H1 (cell line): ENCODE measurements around the gene SEH1L. TPM values are rescaled to one million over a fixed set of nuclear protein-coding genes. Genes with fewer than 3 reads are reported as not detected.

Experiments
- CTCF ChIA-PET: fragments of 300-600 bp; sonication (Branson Sonifier 250); formaldehyde crosslinking; loops from one replicate; lab custom pipeline; 2021; ENCODE audit not compliant: partially characterized antibody; lab: Charles Lee
- POLR2A ChIA-PET: fragments of 300-600 bp; sonication (Branson Sonifier 250); formaldehyde crosslinking; loops from one replicate; lab custom pipeline; 2021; ENCODE audit warnings: inconsistent platforms; ENCODE audit not compliant: partially characterized antibody; lab: Charles Lee
- DNase-seq, 2 experiments: peaks; one replicate each; pipeline versions ENCODE4 v3.0.0 to v3.0.0-alpha.2; 2010 to 2022; ENCODE audit warnings: low spot score in 2 of 2, low read depth in 1 of 2, mixed read lengths in 1 of 2
- FAIRE-seq: peaks from 2 replicates; lab custom pipeline; 2011; peaks lifted over from hg19 to GRCh38; lab: Jason Lieb, UNC
- H2AFZ ChIP-seq: 2 replicates; pipeline ENCODE4 v1.8.1; 2012; ENCODE audit warnings: low read length, inconsistent platforms
- H2AK5ac ChIP-seq: 2 replicates; pipeline ENCODE4 v1.6.1; 2013; ENCODE audit warnings: low read depth, low read length
- H2BK120ac ChIP-seq: replicated peaks from 2 replicates; pipeline ENCODE3; 2013; ENCODE audit warnings: low read depth, low read length, inconsistent platforms
- H2BK12ac ChIP-seq: 2 replicates; pipeline ENCODE4 v1.6.1; 2013; ENCODE audit warnings: low read depth, low read length
- H2BK15ac ChIP-seq: 2 replicates; pipeline ENCODE4 v1.6.1; 2013; ENCODE audit warnings: low read length
- H2BK20ac ChIP-seq: 2 replicates; pipeline ENCODE4 v1.6.1; 2013; ENCODE audit warnings: low read length
- H2BK5ac ChIP-seq: 2 replicates; pipeline ENCODE4 v1.6.1; 2013; ENCODE audit warnings: low read depth, low read length
- H3K14ac ChIP-seq: 2 replicates; pipeline ENCODE4 v1.6.1; 2013; ENCODE audit warnings: inconsistent platforms; ENCODE audit not compliant: insufficient read length
- H3K18ac ChIP-seq: 2 replicates; pipeline ENCODE4 v1.6.1; 2013; ENCODE audit warnings: low read length; ENCODE audit errors: extremely low read depth
- H3K23ac ChIP-seq: 2 replicates; pipeline ENCODE4 v1.6.1; 2013; ENCODE audit warnings: inconsistent platforms; ENCODE audit not compliant: insufficient read length
- H3K23me2 ChIP-seq: 2 replicates; pipeline ENCODE4 v1.6.1; 2013; ENCODE audit warnings: low read depth, low read length
- H3K27ac ChIP-seq: 2 replicates; pipeline ENCODE4 v1.6.1; 2011; ENCODE audit warnings: low read depth, low read length, inconsistent platforms
- H3K27me3 ChIP-seq, 4 experiments: replicated peaks in 1 of 4; 1 replicate in 1 of 4; 2 replicates in 3 of 4; pipeline versions ENCODE4 v1.6.1 to v1.8.1; 2011 to 2013; ENCODE audit warnings: low read length in 3 of 4, mild to moderate bottlenecking in 3 of 4, inconsistent platforms in 2 of 4, mixed read lengths in 2 of 4, moderate library complexity in 1 of 4; ENCODE audit not compliant: control insufficient read depth in 3 of 4, insufficient read depth in 3 of 4; ENCODE audit errors: extremely low read depth in 1 of 4
- H3K36me3 ChIP-seq, 4 experiments: 2 replicates each; pipeline versions ENCODE4 v1.6.1 to v1.8.1; 2011 to 2013; ENCODE audit warnings: mild to moderate bottlenecking in 4 of 4, low read length in 3 of 4, moderate library complexity in 2 of 4, control low read depth in 1 of 4, inconsistent platforms in 1 of 4; ENCODE audit not compliant: insufficient read depth in 4 of 4, control insufficient read depth in 2 of 4
- H3K4ac ChIP-seq: replicated peaks from 2 replicates; pipeline ENCODE3; 2013; ENCODE audit warnings: low read length, low read depth, mixed read lengths, inconsistent platforms; ENCODE audit not compliant: insufficient read length
- H3K4me1 ChIP-seq, 4 experiments: replicated peaks in 1 of 4; 1 replicate in 1 of 4; 2 replicates in 3 of 4; pipeline versions ENCODE4 v1.6.1 to v1.8.1; 2011 to 2013; ENCODE audit warnings: low read length in 3 of 4, inconsistent platforms in 2 of 4, mixed read lengths in 1 of 4; ENCODE audit not compliant: insufficient read depth in 4 of 4, control insufficient read depth in 3 of 4
- H3K4me2 ChIP-seq, 2 experiments: 2 replicates each; pipeline versions ENCODE4 v1.6.1 to v1.8.1; 2011 to 2013; ENCODE audit warnings: low read depth in 2 of 2, low read length in 2 of 2, control low read depth in 1 of 2, inconsistent platforms in 1 of 2, mild to moderate bottlenecking in 1 of 2; ENCODE audit not compliant: insufficient read depth in 1 of 2
- H3K4me3 ChIP-seq, 4 experiments: fragments of 200-600, 300-600 bp in 1 of 4; sonication (generic), shearing (Covaris generic), sonication (Bioruptor Twin) in 1 of 4; 2 replicates each; pipeline versions ENCODE4 v1.5.1 to v1.8.1; 2011 to 2016; ENCODE audit warnings: low read length in 4 of 4, low read depth in 3 of 4, control low read depth in 2 of 4, inconsistent platforms in 2 of 4, mild to moderate bottlenecking in 2 of 4, mixed read lengths in 1 of 4, moderate library complexity in 1 of 4; ENCODE audit not compliant: insufficient read depth in 2 of 4; ENCODE audit errors: extremely low read depth in 1 of 4
- H3K56ac ChIP-seq: replicated peaks from 2 replicates; pipeline ENCODE3; 2013; ENCODE audit warnings: low read depth, mild to moderate bottlenecking, mixed read lengths, low read length, inconsistent platforms; ENCODE audit not compliant: insufficient read length
- H3K79me1 ChIP-seq: 2 replicates; pipeline ENCODE4 v1.6.1; 2013; ENCODE audit warnings: low read depth, low read length, control low read depth
- H3K79me2 ChIP-seq, 2 experiments: 2 replicates each; pipeline versions ENCODE4 v1.6.1 to v1.8.1; 2012 to 2013; ENCODE audit warnings: low read length in 2 of 2, mild to moderate bottlenecking in 2 of 2, inconsistent platforms in 1 of 2; ENCODE audit not compliant: insufficient read depth in 2 of 2, control insufficient read depth in 1 of 2
- H3K9ac ChIP-seq, 4 experiments: replicated peaks in 1 of 4; 1 replicate in 1 of 4; 2 replicates in 3 of 4; pipeline versions ENCODE4 v1.6.1 to v1.8.1; 2011 to 2013; ENCODE audit warnings: low read depth in 3 of 4, low read length in 3 of 4, control low read depth in 2 of 4, mild to moderate bottlenecking in 2 of 4, moderate library complexity in 2 of 4, inconsistent platforms in 1 of 4; ENCODE audit errors: extremely low read depth in 1 of 4
- H3K9me3 ChIP-seq, 2 experiments: 2 replicates each; pipeline versions ENCODE4 v1.6.1 to v1.8.1; 2012 to 2013; ENCODE audit warnings: mild to moderate bottlenecking in 2 of 2, moderate library complexity in 2 of 2, control low read depth in 1 of 2, inconsistent platforms in 1 of 2, low read depth in 1 of 2, low read length in 1 of 2, mixed read lengths in 1 of 2; ENCODE audit not compliant: insufficient read depth in 2 of 2
- H4K20me1 ChIP-seq, 2 experiments: replicated peaks in 1 of 2; 2 replicates each; pipeline versions ENCODE3 to v1.8.1; 2011 to 2013; ENCODE audit warnings: inconsistent platforms in 2 of 2, low read length in 2 of 2, mild to moderate bottlenecking in 1 of 2; ENCODE audit not compliant: insufficient read depth in 2 of 2, control insufficient read depth in 1 of 2
- H4K5ac ChIP-seq: 2 replicates; pipeline ENCODE4 v1.6.1; 2013; ENCODE audit warnings: low read length, low read depth, mixed read lengths, inconsistent platforms; ENCODE audit not compliant: insufficient read length
- H4K8ac ChIP-seq: 2 replicates; pipeline ENCODE4 v1.8.0; 2013; ENCODE audit warnings: mild to moderate bottlenecking, moderate library complexity, low read length, inconsistent platforms; ENCODE audit not compliant: insufficient read depth; ENCODE audit errors: extremely low read depth
- H4K91ac ChIP-seq: replicated peaks from 2 replicates; pipeline ENCODE3; 2013; ENCODE audit warnings: low read length, mixed read lengths, inconsistent platforms; ENCODE audit not compliant: insufficient read length
- BRCA1 ChIP-seq: IDR thresholded peaks from 2 replicates; pipeline ENCODE4 v1.6.1; 2012; ENCODE audit warnings: low read depth, low read length, improper control_type of control experiment
- CHD1 ChIP-seq: IDR thresholded peaks from 2 replicates; pipeline ENCODE4 v1.6.1; 2012; ENCODE audit warnings: low read depth, low read length, improper control_type of control experiment
- CHD2 ChIP-seq: IDR thresholded peaks from 2 replicates; pipeline ENCODE4 v1.6.1; 2012; ENCODE audit warnings: low read length, improper control_type of control experiment
- CREB1 ChIP-seq: IDR thresholded peaks from 2 replicates; pipeline ENCODE4 v1.6.1; 2012; ENCODE audit warnings: inconsistent platforms
- FOSL1 ChIP-seq: IDR thresholded peaks from 2 replicates; pipeline ENCODE4 v1.6.1; 2011; ENCODE audit warnings: mild to moderate bottlenecking, low read depth, low read length, moderate library complexity; ENCODE audit not compliant: insufficient read depth
- GABPA ChIP-seq: IDR thresholded peaks from 2 replicates; pipeline ENCODE4 v1.6.1; 2011; ENCODE audit warnings: mild to moderate bottlenecking, low read length, moderate library complexity, borderline replicate concordance; ENCODE audit not compliant: insufficient read depth
- HDAC6 ChIP-seq: IDR thresholded peaks from one replicate; pipeline ENCODE4 v1.7.1; 2012; ENCODE audit warnings: low read depth, mild to moderate bottlenecking, inconsistent platforms, low read length, moderate library complexity
- KDM4A ChIP-seq: IDR thresholded peaks from one replicate; pipeline ENCODE4 v1.7.1; 2012; ENCODE audit warnings: low read depth, mild to moderate bottlenecking, moderate library complexity, low read length, inconsistent platforms; ENCODE audit not compliant: severe bottlenecking
- NRF1 ChIP-seq: IDR thresholded peaks from 2 replicates; pipeline ENCODE4 v1.6.1; 2011; ENCODE audit warnings: mild to moderate bottlenecking, low read depth, low read length, improper control_type of control experiment
- RBBP5 ChIP-seq: IDR thresholded peaks from 2 replicates; pipeline ENCODE4 v1.7.1; 2012; ENCODE audit warnings: low read depth, mild to moderate bottlenecking, inconsistent platforms, low read length, moderate library complexity, borderline replicate concordance
- SIX5 ChIP-seq: IDR thresholded peaks from 2 replicates; pipeline ENCODE4 v1.6.1; 2011; ENCODE audit warnings: mild to moderate bottlenecking, low read depth, low read length
- SP4 ChIP-seq: IDR thresholded peaks from 2 replicates; pipeline ENCODE4 v1.6.1; 2012; ENCODE audit warnings: low read length, inconsistent platforms
- SRF ChIP-seq: IDR thresholded peaks from 2 replicates; pipeline ENCODE4 v1.6.1; 2011; ENCODE audit warnings: mild to moderate bottlenecking, low read depth, low read length, moderate library complexity
- WGBS, 2 experiments: shearing (Covaris generic) in 1 of 2; methylation state at CpG; one replicate each; pipeline versions ENCODE4 v1.1.6 to v1.1.7; 2013 to 2015; ENCODE audit warnings: low lambda C conversion rate in 2 of 2, mixed read lengths in 2 of 2, inconsistent platforms in 1 of 2, low coverage in 1 of 2, missing lambda C conversion rate in 1 of 2; ENCODE audit not compliant: insufficient replicate concordance in 2 of 2, insufficient coverage in 1 of 2, insufficient read length in 1 of 2; ENCODE audit errors: extremely low coverage in 1 of 2, missing lambda C conversion rate in 1 of 2; 5-methylcytosine and 5-hydroxymethylcytosine counted together
- polyA plus RNA-seq, 7 experiments: library from polyadenylated mRNA; depleted of rRNA in 3 of 7; stranded (reverse) in 5 of 7; unstranded in 2 of 7; fragments of >200 nt in 5 of 7; fragments of 200-250 nt in 2 of 7; gene quantifications; 1 replicate in 5 of 7; 2 replicates in 1 of 7; 4 replicates in 1 of 7; pipeline versions ENCODE4 v1.2.1 to v1.2.3, GENCODE V29; 2011 to 2013; ENCODE audit warnings: missing spikeins in 2 of 7, mixed read lengths in 2 of 7
- total RNA-seq: library from RNA; stranded (reverse); fragmentation: NEBNext Ultra II Directional; extraction: Animal tissue kit (Norgen Biotek cat#: 25700); gene quantifications from 2 replicates; pipeline ENCODE4 v1.2.1, GENCODE V29; 2021
- TF ChIP-seq, protein P1 (sequence below): IDR thresholded peaks from 2 replicates; pipeline ENCODE4 v1.6.1; 2011; ENCODE audit warnings: low read depth, mild to moderate bottlenecking, low read length; ENCODE audit not compliant: insufficient read depth
- TF ChIP-seq, protein P2 (sequence below): IDR thresholded peaks from 2 replicates; pipeline ENCODE4 v1.6.1; 2012; ENCODE audit warnings: inconsistent platforms

Gene SEH1L
- total and polyA plus RNA-seq, 2 of the 8 experiments (the other 6 are each of a cell fraction or from before 2014, with no cell fraction given), result 41.7 to 96.7 TPM

DNA sequence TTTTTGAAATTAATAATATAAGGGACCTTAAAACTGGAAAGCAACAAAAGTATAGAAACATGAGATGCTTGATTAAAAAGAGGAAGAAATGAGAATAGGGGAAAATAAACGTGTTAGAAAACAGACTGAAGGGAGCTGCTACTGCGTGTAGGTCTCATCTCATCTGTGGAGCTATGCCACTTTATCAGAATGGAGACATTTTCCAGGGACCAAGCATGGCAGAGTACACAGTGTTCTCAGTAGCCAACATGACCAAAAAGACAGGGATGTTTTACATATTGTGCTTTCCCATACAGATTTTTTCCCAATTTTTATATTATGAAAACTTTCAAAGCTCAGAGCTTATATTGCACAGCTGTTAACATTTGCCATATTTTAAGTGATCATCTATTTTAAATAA lies 66.4 kb downstream of the SEH1L start:
- no peak overlapping the region for H2BK12ac ChIP-seq
- no peaks in the 10 kb centered on the region for H3K79me2 ChIP-seq
- no peak for FAIRE-seq
- no peak overlapping the region for H3K27ac ChIP-seq
- H3K4me2 ChIP-seq, result no peak overlapping the region
- ChIA-PET POLR2A (interaction anchor here (1.2 to 1.3 kb wide), 2 partner anchors 10 to 23 kb away, joined by 3 to 5 read pairs; partner anchors contain the start of gene CEP192), CTCF (interaction anchor here (0.7 to 1.4 kb wide), 2 partner anchors 128 to 912 kb away, joined by 3 to 4 read pairs; no protein-coding TSS in a partner anchor)
- no peaks in the 10 kb centered on the region for H3K27me3 ChIP-seq
- H3K79me1 ChIP-seq, result no peaks in the 10 kb centered on the region
- H3K4ac ChIP-seq, result no peak overlapping the region
- H4K20me1 ChIP-seq, result peaks cover 0 to 4% of the 10 kb centered on the region in 2 experiments
- no peak overlapping the region for H2AK5ac ChIP-seq
- no peak overlapping the region for H4K8ac ChIP-seq
- H3K4me3 ChIP-seq, result no peak overlapping the region
- H3K14ac ChIP-seq, result no peak overlapping the region
- no peak overlapping the region for H3K9ac ChIP-seq
- no peak overlapping the region for H4K91ac ChIP-seq
- TF ChIP-seq, protein P1, sequence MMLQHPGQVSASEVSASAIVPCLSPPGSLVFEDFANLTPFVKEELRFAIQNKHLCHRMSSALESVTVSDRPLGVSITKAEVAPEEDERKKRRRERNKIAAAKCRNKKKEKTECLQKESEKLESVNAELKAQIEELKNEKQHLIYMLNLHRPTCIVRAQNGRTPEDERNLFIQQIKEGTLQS, result no peak
- TF ChIP-seq NRF1, result no peak
- TF ChIP-seq, protein P2, sequence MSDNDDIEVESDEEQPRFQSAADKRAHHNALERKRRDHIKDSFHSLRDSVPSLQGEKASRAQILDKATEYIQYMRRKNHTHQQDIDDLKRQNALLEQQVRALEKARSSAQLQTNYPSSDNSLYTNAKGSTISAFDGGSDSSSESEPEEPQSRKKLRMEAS, result no peak
- TF ChIP-seq RBBP5, result no peak
- TF ChIP-seq CREB1, result no peak
- TF ChIP-seq SP4, result no peak
- TF ChIP-seq GABPA, result no peak
- no peak for TF ChIP-seq CHD2
- no peak for TF ChIP-seq FOSL1
- TF ChIP-seq SRF, result no peak
- TF ChIP-seq CHD1, result no peak
- TF ChIP-seq KDM4A, result no peak
- no peak for TF ChIP-seq HDAC6
- TF ChIP-seq BRCA1, result no peak
- no peak for TF ChIP-seq SIX5
- H2BK20ac ChIP-seq, result no peak overlapping the region
- no peak overlapping the region for H3K23ac ChIP-seq
- H2BK5ac ChIP-seq, result no peak overlapping the region
- no peaks in the 10 kb centered on the region for H3K4me1 ChIP-seq
- H3K23me2 ChIP-seq, result no peaks in the 10 kb centered on the region
- H3K56ac ChIP-seq, result no peak overlapping the region
- no peak overlapping the region for H2BK120ac ChIP-seq
- no peaks in the 10 kb centered on the region for H3K9me3 ChIP-seq
- H2BK15ac ChIP-seq, result no peak overlapping the region
- WGBS, 2 experiments, result 88 to 100% methylated on average over 1 to 2 of the region's 2 CpGs
- peaks cover 11 to 58% (median 28%) of the 10 kb centered on the region in 4 experiments; a peak in 7 of 8 replicates for H3K36me3 ChIP-seq
- no peak overlapping the region for H4K5ac ChIP-seq
- no peak overlapping the region for H3K18ac ChIP-seq
- no peak for DNase-seq
- H2AFZ ChIP-seq, result no peak overlapping the region
